Testis (tissue), 2 donors: ENCODE data around the gene TMEM208.

ENCODE experiments used
- CTCF ChIP-seq, 3 experiments: fragments of 450-650 bp in 2 of 3; fragments of 200-600 bp in 1 of 3; sonication (generic) in 1 of 3; IDR thresholded peaks; one replicate each; pipeline ENCODE4 v1.5.1; 2016 to 2019; ENCODE audit warnings: antibody characterized with exemption in 3 of 3, mild to moderate bottlenecking in 2 of 3, moderate library complexity in 1 of 3
- POLR2A ChIP-seq: fragments of 450-650 bp; IDR thresholded peaks from one replicate; pipeline ENCODE4 v1.6.1; 2017; ENCODE audit warnings: antibody characterized with exemption, mild to moderate bottlenecking, moderate library complexity

GRCh38 chr16:67260426-67261063 lies 33.6 kb downstream of the TMEM208 start:
- TF ChIP-seq POLR2A, result no peak
- TF ChIP-seq CTCF (IDR thresholded peaks at IDR 0.05), result no peak
